Measurements from ENCODE around the gene PCNX3. TPM values are rescaled to one million over a fixed set of nuclear protein-coding genes. Genes with fewer than 3 reads are reported as not detected.

The PCNX3 gene
- total and polyA plus RNA-seq, 10 of the 15 experiments (the other 5 are each of a cell fraction or from before 2014, with no cell fraction given) = 0.03 to 46.6 (median 8.4) TPM

DNA sequence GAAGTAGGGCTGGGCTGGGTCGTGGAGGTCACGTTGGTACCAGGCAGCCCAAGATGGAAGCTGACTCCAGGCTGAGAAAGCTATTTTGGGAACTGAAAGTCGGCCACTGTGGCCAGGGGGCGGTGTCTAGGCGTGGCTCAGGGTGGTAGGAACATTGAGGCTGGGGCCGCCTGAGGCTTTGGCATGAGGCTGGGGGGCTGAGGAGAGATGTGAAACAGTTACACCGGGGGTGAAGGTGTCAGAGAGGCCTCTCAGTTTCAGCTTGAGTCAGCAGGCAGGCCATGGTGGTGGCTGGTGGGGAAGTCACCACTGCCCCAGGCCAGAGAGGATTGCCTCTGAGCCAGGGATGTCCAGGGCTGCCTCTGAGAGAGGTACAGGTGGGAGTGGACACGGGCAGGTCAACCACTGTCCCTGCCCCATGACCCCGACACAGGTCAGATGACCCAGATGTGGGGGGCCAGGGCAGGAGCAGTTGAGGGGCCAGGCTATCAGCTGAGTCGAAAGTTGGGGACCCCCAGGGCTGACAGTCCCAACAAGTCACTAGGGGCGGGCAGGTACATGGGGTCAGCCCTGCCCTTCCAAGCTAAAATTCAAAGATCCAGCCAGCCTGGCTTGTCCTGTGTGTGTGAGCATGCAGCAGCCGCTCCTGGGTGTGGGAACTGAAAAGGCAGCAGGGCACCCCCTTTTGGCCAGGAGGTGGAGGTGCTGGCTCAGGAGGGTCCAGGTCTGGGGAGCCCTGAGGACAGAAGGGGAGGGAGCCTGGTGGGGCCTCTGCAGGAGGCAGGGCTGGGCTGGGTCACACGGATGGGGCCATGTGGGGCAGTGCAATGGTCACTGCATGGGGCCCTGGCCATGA is 27.1 kb upstream of the PCNX3 start (continued):
- TF ChIP-seq, protein P1, sequence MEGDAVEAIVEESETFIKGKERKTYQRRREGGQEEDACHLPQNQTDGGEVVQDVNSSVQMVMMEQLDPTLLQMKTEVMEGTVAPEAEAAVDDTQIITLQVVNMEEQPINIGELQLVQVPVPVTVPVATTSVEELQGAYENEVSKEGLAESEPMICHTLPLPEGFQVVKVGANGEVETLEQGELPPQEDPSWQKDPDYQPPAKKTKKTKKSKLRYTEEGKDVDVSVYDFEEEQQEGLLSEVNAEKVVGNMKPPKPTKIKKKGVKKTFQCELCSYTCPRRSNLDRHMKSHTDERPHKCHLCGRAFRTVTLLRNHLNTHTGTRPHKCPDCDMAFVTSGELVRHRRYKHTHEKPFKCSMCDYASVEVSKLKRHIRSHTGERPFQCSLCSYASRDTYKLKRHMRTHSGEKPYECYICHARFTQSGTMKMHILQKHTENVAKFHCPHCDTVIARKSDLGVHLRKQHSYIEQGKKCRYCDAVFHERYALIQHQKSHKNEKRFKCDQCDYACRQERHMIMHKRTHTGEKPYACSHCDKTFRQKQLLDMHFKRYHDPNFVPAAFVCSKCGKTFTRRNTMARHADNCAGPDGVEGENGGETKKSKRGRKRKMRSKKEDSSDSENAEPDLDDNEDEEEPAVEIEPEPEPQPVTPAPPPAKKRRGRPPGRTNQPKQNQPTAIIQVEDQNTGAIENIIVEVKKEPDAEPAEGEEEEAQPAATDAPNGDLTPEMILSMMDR (IDR thresholded peaks at IDR 0.05 in 2 of 3, conservative IDR thresholded peaks at IDR 0.05 in 1 of 3; ENCODE audit: control insufficient read depth in 2 of 3, extremely low read depth in 1 of 3, insufficient read depth in 1 of 3, low read depth in 3 of 3, low read length in 3 of 3) = peak; percentile 83 to 91 (median 88)
- TF ChIP-seq ZNF384 (IDR thresholded peaks at IDR 0.05; ENCODE audit: borderline replicate concordance, low read depth, low read length) (no peak), CHD4 (IDR thresholded peaks at IDR 0.05) (no peak), EGR1 (IDR thresholded peaks at IDR 0.05; ENCODE audit: borderline replicate concordance in 1 of 2, low read depth in 2 of 2, low read length in 2 of 2) (peak in 1 of 2 experiments; percentile 65; a peak in 1 of 3 replicates), RAD21 (IDR thresholded peaks at IDR 0.05; ENCODE audit: insufficient read depth, low read depth, low read length) (peak; percentile 86), NFIC (IDR thresholded peaks at IDR 0.05; ENCODE audit: low read depth, low read length) (peak; percentile 77), ETV6 (conservative IDR thresholded peaks at IDR 0.05 in 1 of 2, IDR thresholded peaks at IDR 0.05 in 1 of 2; ENCODE audit: borderline replicate concordance in 1 of 2, low read depth in 1 of 2) (peak in 1 of 2 experiments; percentile 75; a peak in 2 of 4 replicates), YY1 (IDR thresholded peaks at IDR 0.05; ENCODE audit: low read depth, low read length) (peak; percentile 90), HDGF (IDR thresholded peaks at IDR 0.05) (peak; percentile 20; the same call in 1 of the 2 replicates), STAT1 (conservative IDR thresholded peaks at IDR 0.05) (0 out of 2 replicates have a peak, but pooled peaks have one; percentile 38), IKZF1 (conservative IDR thresholded peaks at IDR 0.05) (peak; percentile 99), RCOR1 (conservative IDR thresholded peaks at IDR 0.05; ENCODE audit: low read depth, low read length) (peak; percentile 44; the same call in 1 of the 2 replicates), MEF2B (IDR thresholded peaks at IDR 0.05; ENCODE audit: partially characterized antibody, poor library complexity, severe bottlenecking) (peak; percentile 97), NBN (IDR thresholded peaks at IDR 0.05) (peak; percentile 98), SMARCA5 (IDR thresholded peaks at IDR 0.05) (peak; percentile 99), IKZF2 (IDR thresholded peaks at IDR 0.05) (peak; percentile 97 to 99), NR2C1 (IDR thresholded peaks at IDR 0.05) (peak; percentile 54; the same call in 1 of the 2 replicates)
- TF ChIP-seq, protein P2, sequence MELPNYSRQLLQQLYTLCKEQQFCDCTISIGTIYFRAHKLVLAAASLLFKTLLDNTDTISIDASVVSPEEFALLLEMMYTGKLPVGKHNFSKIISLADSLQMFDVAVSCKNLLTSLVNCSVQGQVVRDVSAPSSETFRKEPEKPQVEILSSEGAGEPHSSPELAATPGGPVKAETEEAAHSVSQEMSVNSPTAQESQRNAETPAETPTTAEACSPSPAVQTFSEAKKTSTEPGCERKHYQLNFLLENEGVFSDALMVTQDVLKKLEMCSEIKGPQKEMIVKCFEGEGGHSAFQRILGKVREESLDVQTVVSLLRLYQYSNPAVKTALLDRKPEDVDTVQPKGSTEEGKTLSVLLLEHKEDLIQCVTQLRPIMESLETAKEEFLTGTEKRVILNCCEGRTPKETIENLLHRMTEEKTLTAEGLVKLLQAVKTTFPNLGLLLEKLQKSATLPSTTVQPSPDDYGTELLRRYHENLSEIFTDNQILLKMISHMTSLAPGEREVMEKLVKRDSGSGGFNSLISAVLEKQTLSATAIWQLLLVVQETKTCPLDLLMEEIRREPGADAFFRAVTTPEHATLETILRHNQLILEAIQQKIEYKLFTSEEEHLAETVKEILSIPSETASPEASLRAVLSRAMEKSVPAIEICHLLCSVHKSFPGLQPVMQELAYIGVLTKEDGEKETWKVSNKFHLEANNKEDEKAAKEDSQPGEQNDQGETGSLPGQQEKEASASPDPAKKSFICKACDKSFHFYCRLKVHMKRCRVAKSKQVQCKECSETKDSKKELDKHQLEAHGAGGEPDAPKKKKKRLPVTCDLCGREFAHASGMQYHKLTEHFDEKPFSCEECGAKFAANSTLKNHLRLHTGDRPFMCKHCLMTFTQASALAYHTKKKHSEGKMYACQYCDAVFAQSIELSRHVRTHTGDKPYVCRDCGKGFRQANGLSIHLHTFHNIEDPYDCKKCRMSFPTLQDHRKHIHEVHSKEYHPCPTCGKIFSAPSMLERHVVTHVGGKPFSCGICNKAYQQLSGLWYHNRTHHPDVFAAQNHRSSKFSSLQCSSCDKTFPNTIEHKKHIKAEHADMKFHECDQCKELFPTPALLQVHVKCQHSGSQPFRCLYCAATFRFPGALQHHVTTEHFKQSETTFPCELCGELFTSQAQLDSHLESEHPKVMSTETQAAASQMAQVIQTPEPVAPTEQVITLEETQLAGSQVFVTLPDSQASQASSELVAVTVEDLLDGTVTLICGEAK (IDR thresholded peaks at IDR 0.05; ENCODE audit: borderline replicate concordance) = no peak
- TF ChIP-seq, protein P3, sequence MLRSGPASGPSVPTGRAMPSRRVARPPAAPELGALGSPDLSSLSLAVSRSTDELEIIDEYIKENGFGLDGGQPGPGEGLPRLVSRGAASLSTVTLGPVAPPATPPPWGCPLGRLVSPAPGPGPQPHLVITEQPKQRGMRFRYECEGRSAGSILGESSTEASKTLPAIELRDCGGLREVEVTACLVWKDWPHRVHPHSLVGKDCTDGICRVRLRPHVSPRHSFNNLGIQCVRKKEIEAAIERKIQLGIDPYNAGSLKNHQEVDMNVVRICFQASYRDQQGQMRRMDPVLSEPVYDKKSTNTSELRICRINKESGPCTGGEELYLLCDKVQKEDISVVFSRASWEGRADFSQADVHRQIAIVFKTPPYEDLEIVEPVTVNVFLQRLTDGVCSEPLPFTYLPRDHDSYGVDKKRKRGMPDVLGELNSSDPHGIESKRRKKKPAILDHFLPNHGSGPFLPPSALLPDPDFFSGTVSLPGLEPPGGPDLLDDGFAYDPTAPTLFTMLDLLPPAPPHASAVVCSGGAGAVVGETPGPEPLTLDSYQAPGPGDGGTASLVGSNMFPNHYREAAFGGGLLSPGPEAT (IDR thresholded peaks at IDR 0.05; ENCODE audit: low read depth) = peak; percentile 92
- TF ChIP-seq, protein P4, sequence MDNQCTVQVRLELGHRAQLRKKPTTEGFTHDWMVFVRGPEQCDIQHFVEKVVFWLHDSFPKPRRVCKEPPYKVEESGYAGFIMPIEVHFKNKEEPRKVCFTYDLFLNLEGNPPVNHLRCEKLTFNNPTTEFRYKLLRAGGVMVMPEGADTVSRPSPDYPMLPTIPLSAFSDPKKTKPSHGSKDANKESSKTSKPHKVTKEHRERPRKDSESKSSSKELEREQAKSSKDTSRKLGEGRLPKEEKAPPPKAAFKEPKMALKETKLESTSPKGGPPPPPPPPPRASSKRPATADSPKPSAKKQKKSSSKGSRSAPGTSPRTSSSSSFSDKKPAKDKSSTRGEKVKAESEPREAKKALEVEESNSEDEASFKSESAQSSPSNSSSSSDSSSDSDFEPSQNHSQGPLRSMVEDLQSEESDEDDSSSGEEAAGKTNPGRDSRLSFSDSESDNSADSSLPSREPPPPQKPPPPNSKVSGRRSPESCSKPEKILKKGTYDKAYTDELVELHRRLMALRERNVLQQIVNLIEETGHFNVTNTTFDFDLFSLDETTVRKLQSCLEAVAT (IDR thresholded peaks at IDR 0.05) = peak; percentile 83
